HG03159 (cell line): ENCODE data around the gene HOXC10.

ENCODE experiments used
- ATAC-seq: cut with Tn5 transposase; IDR thresholded peaks from one replicate; pipeline ENCODE4 v1.9.1; 2021; ENCODE audit warnings: mild to moderate bottlenecking, moderate library complexity; ENCODE audit not compliant: unreplicated experiment

Gene HOXC10

DNA sequence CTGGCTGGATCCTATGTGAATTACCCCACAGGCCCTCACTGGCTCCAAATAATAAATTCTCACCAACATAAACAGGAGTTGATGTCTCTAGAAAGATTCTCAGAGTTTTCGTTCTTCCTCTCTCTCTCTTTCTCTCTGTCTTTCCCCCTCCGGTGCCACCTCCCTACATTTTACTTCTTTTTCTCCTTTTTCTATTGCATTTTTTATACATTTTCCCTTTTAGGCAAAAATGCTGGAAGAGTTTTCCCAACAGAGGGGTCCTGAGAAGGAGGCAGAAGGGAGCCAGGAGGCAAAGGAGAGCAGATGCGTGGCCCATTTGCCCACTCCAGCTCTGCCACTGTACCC lies 42.5 kb downstream of the HOXC10 start:
- ATAC-seq = no peak

DNA sequence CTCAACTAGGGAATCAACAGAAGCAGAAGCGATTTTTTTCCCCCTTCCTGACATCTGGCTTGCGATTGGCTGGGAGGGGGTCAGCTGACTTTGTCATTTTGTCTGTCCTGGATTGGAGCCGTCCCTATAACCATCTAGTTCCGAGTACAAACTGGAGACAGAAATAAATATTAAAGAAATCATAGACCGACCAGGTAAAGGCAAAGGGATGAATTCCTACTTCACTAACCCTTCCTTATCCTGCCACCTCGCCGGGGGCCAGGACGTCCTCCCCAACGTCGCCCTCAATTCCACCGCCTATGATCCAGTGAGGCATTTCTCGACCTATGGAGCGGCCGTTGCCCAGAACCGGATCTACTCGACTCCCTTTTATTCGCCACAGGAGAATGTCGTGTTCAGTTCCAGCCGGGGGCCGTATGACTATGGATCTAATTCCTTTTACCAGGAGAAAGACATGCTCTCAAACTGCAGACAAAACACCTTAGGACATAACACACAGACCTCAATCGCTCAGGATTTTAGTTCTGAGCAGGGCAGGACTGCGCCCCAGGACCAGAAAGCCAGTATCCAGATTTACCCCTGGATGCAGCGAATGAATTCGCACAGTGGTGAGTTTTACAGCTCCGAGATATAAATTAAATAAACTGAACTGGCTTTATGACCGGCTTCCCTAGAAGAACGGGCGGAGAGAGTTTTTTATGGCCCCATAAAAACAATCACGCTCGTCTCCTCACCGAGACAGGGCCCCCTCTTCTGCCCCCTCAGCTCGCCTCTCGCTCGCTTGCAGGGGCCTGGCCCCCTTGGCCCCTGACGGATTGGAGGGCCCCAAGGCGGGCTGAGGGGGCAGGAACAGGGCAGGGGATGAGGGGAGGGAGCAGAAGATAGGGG lies 43.6 kb downstream of the HOXC10 start, which contains the start of gene HOXC6:
TSS of gene HOXC6 (plus strand) at position 127 of the 888 bp plus-strand sequence. CDS start at position 209, 82 bp downstream.
- ATAC-seq = no peak

DNA sequence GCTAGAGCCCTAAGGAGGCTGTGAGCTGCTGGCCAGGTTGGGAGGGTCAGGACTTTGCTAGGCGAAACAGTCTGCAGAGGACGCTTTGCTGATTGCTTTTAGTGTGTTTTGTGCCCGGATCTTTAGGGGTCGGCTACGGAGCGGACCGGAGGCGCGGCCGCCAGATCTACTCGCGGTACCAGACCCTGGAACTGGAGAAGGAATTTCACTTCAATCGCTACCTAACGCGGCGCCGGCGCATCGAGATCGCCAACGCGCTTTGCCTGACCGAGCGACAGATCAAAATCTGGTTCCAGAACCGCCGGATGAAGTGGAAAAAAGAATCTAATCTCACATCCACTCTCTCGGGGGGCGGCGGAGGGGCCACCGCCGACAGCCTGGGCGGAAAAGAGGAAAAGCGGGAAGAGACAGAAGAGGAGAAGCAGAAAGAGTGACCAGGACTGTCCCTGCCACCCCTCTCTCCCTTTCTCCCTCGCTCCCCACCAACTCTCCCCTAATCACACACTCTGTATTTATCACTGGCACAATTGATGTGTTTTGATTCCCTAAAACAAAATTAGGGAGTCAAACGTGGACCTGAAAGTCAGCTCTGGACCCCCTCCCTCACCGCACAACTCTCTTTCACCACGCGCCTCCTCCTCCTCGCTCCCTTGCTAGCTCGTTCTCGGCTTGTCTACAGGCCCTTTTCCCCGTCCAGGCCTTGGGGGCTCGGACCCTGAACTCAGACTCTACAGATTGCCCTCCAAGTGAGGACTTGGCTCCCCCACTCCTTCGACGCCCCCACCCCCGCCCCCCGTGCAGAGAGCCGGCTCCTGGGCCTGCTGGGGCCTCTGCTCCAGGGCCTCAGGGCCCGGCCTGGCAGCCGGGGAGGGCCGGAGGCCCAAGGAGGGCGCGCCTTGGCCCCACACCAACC lies 44.8 kb downstream of the HOXC10 start:
- ATAC-seq = no peak

DNA sequence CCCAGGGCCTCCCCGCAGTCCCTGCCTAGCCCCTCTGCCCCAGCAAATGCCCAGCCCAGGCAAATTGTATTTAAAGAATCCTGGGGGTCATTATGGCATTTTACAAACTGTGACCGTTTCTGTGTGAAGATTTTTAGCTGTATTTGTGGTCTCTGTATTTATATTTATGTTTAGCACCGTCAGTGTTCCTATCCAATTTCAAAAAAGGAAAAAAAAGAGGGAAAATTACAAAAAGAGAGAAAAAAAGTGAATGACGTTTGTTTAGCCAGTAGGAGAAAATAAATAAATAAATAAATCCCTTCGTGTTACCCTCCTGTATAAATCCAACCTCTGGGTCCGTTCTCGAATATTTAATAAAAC lies 45.5 kb downstream of the HOXC10 start:
- ATAC-seq = no peak

DNA sequence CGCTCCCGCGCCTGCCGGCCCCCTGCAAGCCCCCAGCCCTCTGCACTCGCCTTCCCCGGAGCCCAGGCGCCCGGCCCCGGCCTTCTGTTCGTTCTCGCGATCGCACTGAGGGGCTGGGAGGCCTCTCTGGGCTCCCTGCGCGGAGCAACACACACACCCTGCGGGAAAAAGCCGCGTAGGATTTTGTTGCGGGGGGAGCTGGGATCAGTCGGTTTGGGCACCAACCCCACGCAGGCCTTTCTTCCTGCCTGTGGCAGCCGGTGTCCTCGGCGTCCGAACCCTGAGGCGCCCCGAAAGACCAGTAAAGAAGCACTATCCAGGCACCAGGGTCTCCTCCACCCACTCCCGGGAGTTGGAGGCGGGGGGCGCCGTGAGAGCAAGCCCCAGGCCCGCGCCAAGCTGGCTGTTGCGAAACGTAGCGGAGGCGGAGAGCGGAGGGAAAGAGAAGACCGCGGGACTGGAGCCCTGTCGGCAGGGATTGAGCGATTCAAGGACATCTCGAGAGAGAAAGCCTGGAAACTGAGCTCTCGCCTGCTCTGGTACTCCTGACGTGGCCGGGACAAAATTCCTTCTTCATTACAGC lies 46.0 kb downstream of the HOXC10 start:
- ATAC-seq = no peak

DNA sequence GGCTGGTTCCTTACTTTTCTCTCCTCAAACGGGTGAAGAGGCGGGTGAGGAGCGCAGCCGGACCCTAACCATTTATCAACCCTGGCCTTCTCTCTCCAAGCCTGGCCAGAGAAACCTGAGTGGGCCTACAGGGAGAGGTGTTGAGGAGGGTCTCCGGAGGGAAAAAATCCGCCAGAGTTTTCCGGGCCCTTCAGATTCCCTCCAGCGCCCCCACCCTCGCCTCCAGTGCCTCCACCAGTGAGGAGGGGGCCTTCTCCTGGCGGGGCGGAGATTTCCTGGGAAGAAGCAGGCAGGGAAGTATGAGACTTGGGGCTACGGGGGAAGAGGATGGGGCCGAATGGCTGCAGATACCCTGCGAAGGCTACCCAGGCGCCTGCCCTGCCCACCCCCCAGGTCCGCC lies 46.5 kb downstream of the HOXC10 start:
- ATAC-seq = no peak

DNA sequence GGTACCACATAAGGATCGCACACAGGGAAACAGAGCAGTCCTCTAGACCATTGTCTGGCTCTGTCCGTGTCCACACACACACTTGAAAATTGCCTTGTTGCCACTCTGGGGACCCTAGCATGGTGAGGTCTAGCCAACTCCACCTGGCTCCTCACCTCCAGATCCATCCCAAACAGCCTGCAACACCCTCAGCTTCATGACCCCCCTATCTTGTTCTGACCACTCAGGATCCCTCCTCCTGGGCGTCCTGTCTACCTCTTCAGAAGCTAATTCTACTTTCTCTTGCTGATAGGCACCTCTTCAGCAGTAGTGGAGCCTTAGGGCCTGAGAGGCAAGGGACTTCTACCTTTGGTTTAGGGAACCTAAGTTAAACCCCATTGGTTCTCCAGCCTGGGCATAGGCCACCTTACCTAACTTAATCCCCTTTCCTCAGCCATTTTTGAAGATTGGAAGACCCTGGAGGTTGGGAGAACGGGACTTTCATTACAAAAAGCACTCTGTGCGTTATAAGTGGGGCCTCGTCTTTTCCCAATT lies 47.2 kb downstream of the HOXC10 start:
- ATAC-seq = no peak

DNA sequence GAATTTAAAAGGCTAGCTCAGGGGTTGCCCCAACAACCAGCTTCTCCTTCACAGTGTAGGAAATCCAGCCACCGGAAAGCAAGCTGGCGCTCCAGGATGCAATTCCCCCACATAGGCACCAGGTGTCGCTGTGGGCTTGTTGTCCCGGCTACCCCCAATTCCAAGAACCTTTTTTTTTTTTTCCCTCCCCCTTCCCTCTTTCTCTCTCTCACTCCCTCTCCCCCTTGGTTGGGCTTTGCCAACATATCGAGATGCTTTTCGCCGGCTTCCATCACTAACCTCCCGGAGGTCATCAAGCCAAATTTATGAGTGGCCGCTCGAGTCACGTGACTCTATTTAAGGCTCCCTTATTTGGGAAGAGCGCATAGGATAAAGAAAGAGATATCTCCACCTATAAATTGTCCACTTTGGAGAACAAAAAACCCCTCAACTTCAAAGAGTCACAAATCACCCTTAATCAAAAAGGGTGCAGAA lies 47.7 kb downstream of the HOXC10 start, which contains the start of gene HOXC5:
TSS of gene HOXC5 (plus strand) at position 424 of the 474 bp plus-strand sequence. CDS start 73 bp downstream, outside the sequence.
- ATAC-seq = no peak

DNA sequence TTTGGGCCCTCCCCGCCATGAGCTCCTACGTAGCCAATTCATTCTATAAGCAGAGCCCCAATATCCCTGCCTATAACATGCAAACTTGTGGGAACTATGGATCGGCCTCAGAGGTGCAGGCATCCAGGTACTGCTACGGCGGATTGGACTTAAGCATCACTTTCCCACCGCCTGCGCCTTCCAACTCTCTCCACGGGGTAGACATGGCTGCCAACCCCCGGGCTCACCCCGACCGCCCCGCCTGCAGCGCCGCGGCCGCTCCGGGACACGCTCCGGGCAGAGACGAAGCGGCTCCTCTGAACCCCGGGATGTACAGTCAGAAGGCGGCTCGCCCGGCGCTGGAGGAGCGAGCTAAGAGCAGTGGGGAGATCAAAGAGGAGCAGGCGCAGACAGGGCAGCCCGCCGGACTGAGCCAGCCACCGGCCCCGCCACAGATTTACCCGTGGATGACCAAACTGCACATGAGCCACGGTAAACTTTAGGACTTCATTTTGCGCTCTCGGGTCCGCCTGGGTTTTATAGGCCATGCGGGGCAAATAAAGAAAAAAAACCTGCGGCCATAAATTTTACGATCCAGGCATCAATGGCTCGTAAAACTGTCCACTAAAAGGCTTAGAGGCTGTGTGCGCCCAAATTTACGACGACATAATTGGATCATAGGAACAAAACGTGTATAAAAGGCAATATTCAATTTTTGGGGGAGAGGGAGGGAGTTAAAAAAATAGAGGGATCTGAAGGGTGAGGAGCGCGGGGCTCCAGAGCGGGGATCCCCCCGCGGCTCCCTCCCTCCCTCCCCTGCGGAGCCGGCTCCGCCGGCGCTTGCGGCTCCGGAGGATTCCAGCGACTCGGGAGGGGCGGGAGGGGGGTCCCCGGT lies 48.4 kb downstream of the HOXC10 start:
- no peak for ATAC-seq

DNA sequence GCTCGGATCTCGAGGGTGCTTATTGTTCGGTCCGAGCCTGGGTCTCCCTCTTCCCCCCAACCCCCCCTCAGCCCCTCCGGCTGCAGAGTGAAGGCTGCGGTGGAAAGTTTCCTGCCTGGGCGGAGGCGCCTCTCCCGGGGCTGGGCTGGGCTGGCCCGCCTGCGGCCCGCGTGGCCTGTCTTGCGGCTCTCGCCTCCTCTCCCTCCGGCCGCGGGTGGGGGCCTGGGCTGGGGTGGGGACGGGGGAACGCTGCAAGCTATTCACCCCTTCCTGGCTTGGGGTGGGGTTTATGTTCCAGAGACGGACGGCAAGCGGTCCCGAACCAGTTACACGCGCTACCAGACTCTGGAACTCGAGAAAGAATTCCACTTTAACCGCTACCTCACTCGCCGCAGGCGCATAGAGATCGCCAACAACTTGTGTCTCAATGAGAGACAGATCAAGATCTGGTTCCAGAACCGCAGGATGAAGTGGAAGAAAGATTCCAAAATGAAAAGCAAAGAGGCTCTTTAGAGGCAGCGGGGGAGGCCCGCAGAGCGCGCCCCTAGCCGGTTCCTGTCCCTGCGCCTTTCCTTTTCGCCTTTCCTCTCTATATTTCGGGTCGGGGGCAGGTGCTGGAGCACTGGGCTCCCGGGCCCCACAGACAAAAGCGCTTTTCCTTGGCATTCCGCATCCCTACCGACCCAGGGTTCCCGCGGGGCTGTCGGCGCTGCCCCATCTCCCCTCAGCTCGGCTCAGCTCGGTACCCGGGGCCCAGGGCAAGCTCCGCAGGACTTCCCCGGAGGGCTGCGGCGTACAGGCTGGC lies 49.2 kb downstream of the HOXC10 start:
- ATAC-seq = no peak

DNA sequence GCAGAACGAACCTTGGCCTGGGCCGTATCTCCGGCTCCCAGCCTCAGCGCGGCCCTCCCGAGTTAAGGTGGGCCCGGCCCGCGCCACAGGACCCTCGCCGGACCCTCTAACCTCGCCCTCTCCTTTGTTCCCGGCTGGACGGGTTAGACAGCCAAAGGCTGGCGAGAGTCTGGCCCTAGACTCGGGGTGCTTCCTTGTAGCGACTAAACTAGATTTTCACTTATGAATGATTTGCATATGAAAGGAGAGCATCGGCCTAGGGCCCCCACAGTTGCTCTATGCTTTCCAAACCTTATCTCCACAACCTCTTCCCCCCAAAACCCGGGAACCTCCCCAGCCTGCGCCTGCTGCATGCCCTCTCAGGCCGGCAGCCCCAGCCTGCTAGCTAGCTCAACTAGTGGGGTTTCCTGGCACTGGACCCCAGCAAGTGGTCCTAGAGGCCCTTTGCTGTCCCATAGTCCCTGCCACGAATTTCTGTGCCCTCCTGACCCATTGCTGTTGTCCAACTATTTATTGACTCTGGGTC lies 49.9 kb downstream of the HOXC10 start:
- ATAC-seq = no peak

DNA sequence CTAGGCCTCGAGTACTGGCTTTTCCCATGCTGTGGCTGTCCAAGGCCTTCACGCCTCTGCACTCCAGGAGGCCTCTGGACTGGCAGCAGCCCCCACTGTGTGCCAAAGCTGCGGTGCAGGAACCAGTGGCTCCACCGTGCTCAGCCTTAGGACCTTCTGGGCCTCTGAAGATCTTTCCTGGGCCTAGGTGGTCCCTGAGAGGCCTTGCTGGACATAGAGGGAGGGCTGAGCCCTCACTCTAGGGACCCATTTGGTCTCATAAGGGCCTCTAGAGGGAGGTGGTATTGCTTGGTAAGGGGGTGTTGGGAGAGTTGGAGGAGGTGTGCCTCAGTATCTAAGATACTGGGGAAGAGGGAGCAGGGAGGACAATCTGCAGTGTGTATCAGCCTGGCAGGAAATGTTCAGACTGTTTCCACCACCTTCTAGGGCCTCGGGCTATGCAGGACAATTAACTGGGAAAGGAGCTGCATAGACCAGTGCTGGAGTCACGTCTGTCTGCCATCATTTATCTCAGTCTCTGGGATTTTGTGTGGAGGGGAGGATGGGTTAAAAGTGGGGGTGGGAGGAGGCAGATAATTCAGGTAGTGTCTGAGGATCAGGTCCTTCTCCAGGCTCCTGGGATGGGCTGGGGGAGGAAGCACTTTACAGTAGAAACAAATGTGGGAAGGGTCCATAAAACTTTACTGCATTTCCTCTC lies 50.8 kb downstream of the HOXC10 start:
- no peak for ATAC-seq

DNA sequence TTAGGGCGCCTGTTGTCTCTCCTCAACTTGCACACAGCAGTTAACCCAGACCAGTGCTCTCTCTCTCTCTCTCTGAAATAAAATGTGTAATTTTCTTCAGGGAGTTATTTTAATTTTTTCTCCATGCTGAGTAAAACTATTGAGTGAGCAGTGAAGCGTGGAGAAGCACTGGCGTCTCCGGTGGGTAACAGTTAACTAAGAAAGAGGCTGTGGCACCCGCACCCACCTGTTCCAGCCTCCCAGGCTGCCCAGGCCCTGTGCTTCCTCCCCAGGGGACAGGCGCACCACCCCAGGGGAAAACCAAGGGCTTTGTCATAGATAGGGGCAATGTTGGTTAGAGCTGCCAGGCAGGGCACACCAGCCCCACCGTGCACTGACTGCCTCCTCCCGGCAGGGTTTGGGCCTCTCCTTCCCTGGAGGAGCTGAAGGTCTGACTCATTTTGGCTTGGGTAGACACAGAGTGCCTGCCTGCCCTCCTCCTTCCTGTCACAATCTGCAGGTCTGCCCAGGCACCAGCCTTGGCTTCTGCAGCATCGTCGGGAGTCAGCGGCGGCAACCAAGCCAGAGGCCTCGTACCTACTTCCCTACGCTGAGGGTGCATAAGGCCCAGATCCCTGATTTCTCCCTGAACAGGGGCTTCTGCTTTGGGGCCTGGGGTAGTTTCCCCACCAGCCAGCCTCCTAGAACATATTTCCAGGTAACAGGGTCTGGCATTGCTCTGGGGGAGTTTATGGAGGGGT lies 51.8 kb downstream of the HOXC10 start:
- ATAC-seq = no peak

DNA sequence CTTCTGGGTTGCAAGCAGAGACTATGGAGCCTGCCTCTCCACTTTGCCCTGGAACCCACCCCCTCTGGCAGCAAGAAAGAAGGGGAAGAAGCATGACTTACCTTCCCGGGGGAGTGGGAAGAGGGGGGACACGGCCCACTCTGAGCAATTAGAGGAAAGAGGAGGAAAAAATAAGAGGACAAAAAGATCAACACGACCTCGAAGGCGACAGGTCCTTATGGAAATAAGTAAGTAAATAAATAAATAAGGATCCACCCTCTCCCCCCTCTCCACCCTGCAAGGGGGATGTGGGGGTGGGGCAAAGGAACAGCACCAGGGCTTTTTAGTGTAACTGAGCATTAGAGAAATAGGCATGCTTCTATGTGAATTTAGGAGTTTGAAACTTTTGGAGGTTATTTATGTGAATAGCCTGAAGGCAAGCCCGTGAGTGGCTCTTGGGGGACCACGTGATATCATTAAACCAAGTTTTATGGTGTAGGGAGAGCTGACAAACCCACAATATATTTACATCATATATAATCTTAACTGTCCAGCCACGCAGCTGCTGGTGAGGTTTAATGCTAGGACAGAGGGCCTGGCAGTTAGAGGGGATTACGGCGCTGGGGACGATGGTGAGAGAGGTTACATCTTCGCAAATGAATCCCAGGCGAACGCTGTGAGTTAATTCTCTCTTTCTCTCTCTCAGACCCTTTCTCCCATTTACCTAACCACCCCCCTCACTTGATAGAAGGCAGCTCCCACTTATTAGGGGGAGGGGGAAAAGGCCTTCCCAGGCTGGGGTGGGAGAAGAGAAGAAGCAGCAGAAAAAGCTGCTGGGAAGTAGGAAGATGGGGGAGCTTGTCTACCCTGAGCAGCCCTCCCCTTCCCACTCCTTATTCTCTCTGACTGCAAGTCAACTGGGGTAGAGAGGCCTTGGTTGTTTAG lies 52.7 kb downstream of the HOXC10 start:
- ATAC-seq = no peak

DNA sequence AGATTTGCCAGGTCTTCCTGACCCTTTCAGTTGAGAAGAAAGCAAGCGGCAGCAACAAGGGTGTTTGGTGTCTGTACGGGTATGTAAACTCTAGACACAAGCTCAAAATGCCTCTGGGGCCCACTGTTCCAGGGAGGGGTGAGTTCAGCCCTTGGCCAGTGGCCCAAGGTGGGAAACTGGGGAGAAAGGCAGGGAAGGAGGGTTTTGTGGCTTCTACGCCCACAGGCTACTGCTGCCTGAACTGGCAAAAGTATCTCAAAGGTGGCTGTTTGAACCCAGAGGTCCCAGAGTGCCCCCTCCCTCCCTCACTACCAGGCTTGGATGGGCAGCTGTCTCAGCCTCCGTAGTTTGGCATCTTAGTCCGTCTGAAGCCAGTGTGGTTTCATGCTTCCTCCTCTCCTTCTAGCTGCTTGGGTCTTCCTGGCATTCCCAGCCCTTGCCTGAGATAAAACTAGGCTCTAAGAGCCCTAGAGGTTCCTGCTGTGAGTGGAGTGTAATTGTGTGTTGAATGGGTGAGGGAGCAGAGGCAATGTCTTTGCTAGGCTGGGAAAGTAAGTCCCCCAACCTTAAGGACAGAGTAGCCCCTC lies 53.4 kb downstream of the HOXC10 start:
- no peak for ATAC-seq

DNA sequence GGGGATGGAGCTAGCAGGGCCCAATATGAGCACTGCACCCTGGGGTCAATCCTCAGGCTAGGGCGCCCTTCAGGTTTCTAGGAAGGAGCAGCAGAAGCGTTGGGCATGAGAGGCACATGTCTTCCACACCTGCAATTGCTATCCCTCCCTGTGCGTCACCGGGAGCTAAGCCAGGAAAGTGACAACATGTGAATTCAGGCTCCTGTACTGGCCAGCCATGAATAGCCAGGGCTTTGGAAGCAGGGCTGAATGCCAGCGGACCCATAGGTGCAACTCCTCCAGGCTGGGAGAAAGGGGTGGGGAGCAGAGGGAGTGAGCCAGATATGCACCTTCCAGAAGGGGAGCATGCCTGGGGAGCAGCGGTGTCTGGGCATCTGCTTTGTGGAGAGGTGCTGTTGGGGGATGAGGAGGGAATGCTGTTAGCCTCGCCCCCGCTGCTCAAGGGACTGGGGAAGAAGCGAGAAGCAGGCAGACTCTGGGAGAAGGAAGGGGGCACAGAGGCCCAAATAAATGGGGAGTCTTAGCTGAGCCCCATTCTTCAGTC lies 54.0 kb downstream of the HOXC10 start:
- ATAC-seq = no peak
